ENCODE results near the gene NOS1. TPM values are rescaled to one million over a fixed set of nuclear protein-coding genes. Genes with fewer than 3 reads are reported as not detected.
"Not testable (repeated sequence)": the region's sequence is repeated elsewhere in the genome, so short reads cannot be mapped to it uniquely, and the experiment has no call there.

The NOS1 gene
- total RNA-seq: not detected in 2 replicates

DNA sequence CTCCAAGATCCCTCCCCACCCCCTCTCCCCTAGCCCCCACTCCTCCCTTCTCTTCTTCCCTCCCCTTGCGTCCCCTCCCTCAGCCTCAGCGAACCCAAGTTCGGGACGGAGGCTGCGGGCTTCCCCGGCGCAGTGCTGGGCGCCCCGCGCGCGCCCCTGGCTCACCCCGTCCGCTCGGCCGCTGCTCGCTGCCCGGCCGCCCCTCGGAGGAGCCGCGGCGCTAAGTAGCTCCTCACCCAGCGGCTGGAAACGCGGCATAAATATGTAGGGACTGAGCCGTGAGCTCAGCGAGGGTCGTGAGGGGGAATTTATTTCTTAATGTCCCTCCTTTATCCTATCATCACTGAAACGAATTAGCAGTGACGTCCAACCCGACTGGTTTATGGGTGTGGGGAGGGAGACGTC, at the start of gene NOS1:
NOS1 (minus strand) TSS at position 280 of the 405 bp plus-strand sequence. CDS start 30,557 bp downstream, outside the sequence.
- Mint-ChIP-seq H3K27ac (no peak within 1 kb of the TSS), H3K9me3 (no peaks in the 10 kb centered on the region), H3K27me3 (ENCODE audit: insufficient read depth) (peaks cover 49% of the 10 kb centered on the region), H3K36me3 (ENCODE audit: low read depth) (no peaks in the 10 kb centered on the region), H3K4me3 (no peak within 1 kb of the TSS), H3K4me1 (ENCODE audit: low read depth) (no peaks in the 10 kb centered on the region)
- no peak for DNase-seq (ENCODE audit: low spot score)
- intact Hi-C loops (cut with micrococcal nuclease): no loop called here

DNA sequence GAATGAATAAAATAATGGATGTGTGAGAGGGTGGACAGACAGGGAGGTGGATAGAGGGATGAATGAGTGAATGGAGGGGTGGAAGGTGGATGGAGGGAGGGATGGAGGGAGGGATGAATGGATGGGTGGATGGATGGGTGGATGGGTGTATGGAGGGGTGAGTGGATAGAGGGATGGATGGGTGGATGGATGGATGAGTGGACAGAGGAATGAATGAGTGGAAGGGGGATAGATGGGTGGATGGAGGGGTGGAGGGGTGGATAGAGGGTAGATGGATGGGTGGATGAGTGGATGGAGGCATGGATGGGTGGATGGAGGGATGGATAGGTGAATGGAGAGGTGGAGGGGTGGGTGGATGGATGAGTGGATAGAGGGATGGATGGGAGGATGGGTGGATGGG, 47.9 kb upstream of the NOS1 start:
- intact Hi-C loops (cut with micrococcal nuclease): no loop called here
- Mint-ChIP-seq H3K36me3 (ENCODE audit: low read depth) (no peaks in the 10 kb centered on the region), H3K27ac (no peak overlapping the region), H3K27me3 (ENCODE audit: insufficient read depth) (no peaks in the 10 kb centered on the region), H3K4me3 (no peak overlapping the region), H3K4me1 (ENCODE audit: low read depth) (no peaks in the 10 kb centered on the region), H3K9me3 (peaks cover 6% of the 10 kb centered on the region)
- no peak for DNase-seq (ENCODE audit: low spot score)

- H3K4me1 Mint-ChIP-seq (ENCODE audit: low read depth): no peaks in the 10 kb centered on the region
- no peaks in the 10 kb centered on the region for H3K27me3 Mint-ChIP-seq (ENCODE audit: insufficient read depth)
- no peak overlapping the region for H3K4me3 Mint-ChIP-seq
- intact Hi-C loops (cut with micrococcal nuclease): no loop called here
- DNase-seq (ENCODE audit: low spot score): no peak
- H3K36me3 Mint-ChIP-seq (ENCODE audit: low read depth): no peaks in the 10 kb centered on the region
- H3K9me3 Mint-ChIP-seq: peaks cover under 1% of the 10 kb centered on the region
- H3K27ac Mint-ChIP-seq: no peak overlapping the region
Observed at GRCh38 chr12:117408161-117408791, 46.9 kb upstream of the NOS1 start.

DNA sequence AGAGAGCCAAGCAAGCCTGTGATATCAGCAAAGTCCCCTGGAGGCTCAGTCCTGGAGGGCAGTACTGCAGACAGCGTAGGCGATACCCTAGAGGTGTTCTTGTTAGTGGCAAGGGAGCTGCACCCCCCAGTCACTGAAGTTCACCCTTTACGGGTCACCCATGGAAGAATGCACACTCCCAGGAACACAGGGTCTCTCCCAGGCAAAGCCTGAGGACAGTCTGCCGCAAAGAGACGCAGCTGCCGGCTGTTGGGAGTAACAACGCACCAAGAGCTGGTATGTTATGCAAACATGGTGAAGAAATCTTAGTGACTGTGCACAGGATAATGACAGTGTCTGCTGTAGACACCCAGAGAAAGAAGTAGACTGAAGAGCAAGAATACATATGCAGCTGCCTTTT, 43.5 kb upstream of the NOS1 start:
- Mint-ChIP-seq H3K4me1 (ENCODE audit: low read depth) (no peaks in the 10 kb centered on the region), H3K4me3 (no peak overlapping the region), H3K9me3 (peaks cover 18% of the 10 kb centered on the region), H3K27me3 (ENCODE audit: insufficient read depth) (no peaks in the 10 kb centered on the region), H3K27ac (no peak overlapping the region), H3K36me3 (ENCODE audit: low read depth) (no peaks in the 10 kb centered on the region)
- intact Hi-C loops (cut with micrococcal nuclease): no loop called here
- DNase-seq (ENCODE audit: low spot score): no peak

- Mint-ChIP-seq H3K4me3 (no peak overlapping the region), H3K27me3 (ENCODE audit: insufficient read depth) (no peaks in the 10 kb centered on the region), H3K36me3 (ENCODE audit: low read depth) (no peaks in the 10 kb centered on the region), H3K27ac (no peak overlapping the region), H3K4me1 (ENCODE audit: low read depth) (no peaks in the 10 kb centered on the region), H3K9me3 (peaks cover 21% of the 10 kb centered on the region)
- no peak for DNase-seq (ENCODE audit: low spot score)
- intact Hi-C loops (cut with micrococcal nuclease): no loop called here
Observed at GRCh38 chr12:117404203-117404853, 42.9 kb upstream of the NOS1 start.

- Mint-ChIP-seq H3K4me1 (ENCODE audit: low read depth) (no peaks in the 10 kb centered on the region), H3K27ac (no peak overlapping the region), H3K36me3 (ENCODE audit: low read depth) (no peaks in the 10 kb centered on the region), H3K4me3 (no peak overlapping the region), H3K27me3 (ENCODE audit: insufficient read depth) (no peaks in the 10 kb centered on the region), H3K9me3 (peaks cover 26% of the 10 kb centered on the region)
- DNase-seq (ENCODE audit: low spot score): no peak
- intact Hi-C loops (cut with micrococcal nuclease): no loop called here
Observed at GRCh38 chr12:117403586-117404139, 42.2 kb upstream of the NOS1 start.

- no peak overlapping the region for H3K27ac Mint-ChIP-seq
Observed at GRCh38 chr12:117402363-117402762, 40.9 kb upstream of the NOS1 start.

GRCh38 chr12:117400912-117401311, 39.5 kb upstream of the NOS1 start:
- Mint-ChIP-seq H3K36me3 (ENCODE audit: low read depth) (no peaks in the 10 kb centered on the region), H3K9me3 (peaks cover 26% of the 10 kb centered on the region), H3K27me3 (ENCODE audit: insufficient read depth) (no peaks in the 10 kb centered on the region), H3K27ac (no peak overlapping the region), H3K4me3 (no peak overlapping the region), H3K4me1 (ENCODE audit: low read depth) (no peaks in the 10 kb centered on the region)
- no peak for DNase-seq (ENCODE audit: low spot score)
- intact Hi-C loops (cut with micrococcal nuclease): no loop called here

More at GRCh38 chr12:117402363-117402762, 40.9 kb upstream of the NOS1 start:
- no peak overlapping the region for H3K4me3 Mint-ChIP-seq
- H3K4me1 Mint-ChIP-seq (ENCODE audit: low read depth): no peaks in the 10 kb centered on the region
- no peak for DNase-seq (ENCODE audit: low spot score)
- H3K27me3 Mint-ChIP-seq (ENCODE audit: insufficient read depth): no peaks in the 10 kb centered on the region
- intact Hi-C loops (cut with micrococcal nuclease): no loop called here
- peaks cover 26% of the 10 kb centered on the region for H3K9me3 Mint-ChIP-seq
- H3K36me3 Mint-ChIP-seq (ENCODE audit: low read depth): no peaks in the 10 kb centered on the region

GRCh38 chr12:117398482-117398881, 37.1 kb upstream of the NOS1 start:
- H3K4me3 Mint-ChIP-seq; DNase-seq (ENCODE audit: low spot score); H3K4me1 Mint-ChIP-seq (ENCODE audit: low read depth); H3K27me3 Mint-ChIP-seq (ENCODE audit: insufficient read depth); intact Hi-C loops (cut with micrococcal nuclease); H3K27ac Mint-ChIP-seq; H3K36me3 Mint-ChIP-seq (ENCODE audit: low read depth): not testable (repeated sequence)
- peaks cover 30% of the 10 kb centered on the region for H3K9me3 Mint-ChIP-seq

DNA sequence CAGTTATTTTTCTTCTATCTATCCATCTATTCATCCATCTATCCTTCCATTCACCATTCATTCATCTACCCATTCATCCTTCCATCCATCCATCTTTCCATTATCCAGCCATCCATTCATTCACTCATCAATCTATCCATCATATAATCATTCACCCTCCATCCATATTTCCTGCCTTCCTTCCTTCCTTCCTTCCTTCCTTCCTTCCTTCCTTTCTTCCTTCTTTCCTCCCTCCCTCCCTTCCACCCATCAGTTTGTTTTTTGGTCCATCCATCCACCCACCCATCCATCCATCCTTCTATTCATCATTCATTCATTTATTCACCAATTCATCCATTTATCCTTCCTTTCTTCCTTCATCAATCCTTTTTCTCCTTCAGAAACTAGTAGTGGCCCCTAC, 34.3 kb upstream of the NOS1 start:
- no peaks in the 10 kb centered on the region for H3K36me3 Mint-ChIP-seq (ENCODE audit: low read depth)
- no peaks in the 10 kb centered on the region for H3K4me1 Mint-ChIP-seq (ENCODE audit: low read depth)

DNA sequence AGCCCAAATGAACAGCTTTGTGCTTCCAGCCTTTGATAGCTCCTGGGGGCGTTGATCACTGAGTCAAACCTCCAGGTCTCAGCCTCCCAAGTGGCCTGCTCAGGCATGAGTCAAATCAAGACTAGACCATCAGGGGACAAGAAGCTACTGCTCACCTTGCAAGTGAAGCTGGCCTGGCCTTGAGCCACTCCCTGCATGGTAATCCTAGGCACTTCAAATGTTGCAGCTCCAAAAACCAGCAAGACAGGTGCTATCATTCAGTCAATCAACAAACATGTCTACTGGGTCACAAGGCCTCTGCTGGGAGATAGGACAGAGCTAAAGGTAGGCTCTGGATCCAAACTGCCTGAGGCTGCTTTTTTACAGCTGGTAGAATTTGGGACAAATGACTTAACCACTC, 33.1 kb upstream of the NOS1 start:
- DNase-seq (ENCODE audit: low spot score): no peak
- Mint-ChIP-seq H3K27ac (no peak overlapping the region), H3K36me3 (ENCODE audit: low read depth) (no peaks in the 10 kb centered on the region), H3K27me3 (ENCODE audit: insufficient read depth) (no peaks in the 10 kb centered on the region), H3K4me1 (ENCODE audit: low read depth) (no peaks in the 10 kb centered on the region), H3K9me3 (peaks cover 10% of the 10 kb centered on the region), H3K4me3 (no peak overlapping the region)
- intact Hi-C loops (cut with micrococcal nuclease): no loop called here

More for the DNA sequence above, 34.3 kb upstream of the NOS1 start:
- intact Hi-C loops (cut with micrococcal nuclease): no loop called here
- no peak overlapping the region for H3K27ac Mint-ChIP-seq
- peaks cover 16% of the 10 kb centered on the region for H3K9me3 Mint-ChIP-seq
- H3K4me3 Mint-ChIP-seq: no peak overlapping the region
- no peak for DNase-seq (ENCODE audit: low spot score)
- no peaks in the 10 kb centered on the region for H3K27me3 Mint-ChIP-seq (ENCODE audit: insufficient read depth)

- Mint-ChIP-seq H3K4me1 (ENCODE audit: low read depth) (no peaks in the 10 kb centered on the region), H3K27me3 (ENCODE audit: insufficient read depth) (no peaks in the 10 kb centered on the region), H3K27ac (no peak overlapping the region), H3K36me3 (ENCODE audit: low read depth) (no peaks in the 10 kb centered on the region), H3K4me3 (no peak overlapping the region), H3K9me3 (peaks cover 4% of the 10 kb centered on the region)
- intact Hi-C loops (cut with micrococcal nuclease): no loop called here
- no peak for DNase-seq (ENCODE audit: low spot score)
Observed at GRCh38 chr12:117393656-117394055, 32.2 kb upstream of the NOS1 start.

DNA sequence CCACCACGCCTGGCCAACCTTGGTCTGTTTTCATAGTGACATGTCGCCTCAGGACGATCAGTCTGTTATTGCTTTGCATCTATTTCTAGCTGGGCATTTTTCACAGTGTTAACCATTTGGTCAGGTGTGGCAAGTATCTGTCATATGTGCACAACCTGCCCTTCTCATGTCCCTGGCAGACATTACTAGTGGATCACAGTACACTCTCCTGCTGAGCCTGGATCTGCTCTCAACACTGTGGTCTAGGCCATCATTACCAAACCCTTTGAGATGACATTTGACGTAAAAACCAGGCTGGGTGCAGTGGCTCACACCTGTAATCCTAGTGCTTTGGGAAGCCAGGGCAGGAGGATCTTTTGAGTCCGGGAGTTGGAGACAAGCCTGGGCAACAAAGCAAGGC, 29.4 kb upstream of the NOS1 start:
- no peak for DNase-seq (ENCODE audit: low spot score)
- Mint-ChIP-seq H3K27ac (no peak overlapping the region), H3K4me1 (ENCODE audit: low read depth) (no peaks in the 10 kb centered on the region), H3K27me3 (ENCODE audit: insufficient read depth) (no peaks in the 10 kb centered on the region), H3K9me3 (peaks cover 4% of the 10 kb centered on the region), H3K4me3 (no peak overlapping the region), H3K36me3 (ENCODE audit: low read depth) (no peaks in the 10 kb centered on the region)
- intact Hi-C loops (cut with micrococcal nuclease): no loop called here

Data from activated T-helper 1 cell treated with anti-CD3 and anti-CD28 coated beads, Interleukin-12 subunit alpha, Interleukin-12 subunit beta, Interleukin-2, Interleukin-4 antibody, amounts not matched to agents 30 ng/mL and 10 ng/mL and 1 ng/mL, durations not matched to agents 14 hours and 24 hours and 36 hours (primary cell).